Stimulated activated CD8-positive, alpha-beta memory T cell treated with anti-CD3 and anti-CD28 coated beads, Interleukin-4, amount 100 ng/mL, for 1 hour (primary cell): Measurements from ENCODE around the gene ZBTB20.

ENCODE experiments used
- DNase-seq, 2 donors: peaks; one replicate each; pipeline ENCODE4 v3.0.0-alpha.2; 2020; ENCODE audit warnings: low read depth in 2 of 2, low spot score in 1 of 2

Gene ZBTB20

GRCh38 chr3:114350690-114351089, 796.4 kb downstream of the ZBTB20 start:
- no peak for DNase-seq

- DNase-seq, result no peak
Measured at GRCh38 chr3:114350271-114350670, 796.8 kb downstream of the ZBTB20 start.

GRCh38 chr3:114344492-114344891, 802.6 kb downstream of the ZBTB20 start:
- DNase-seq, result no peak

- no peak for DNase-seq
Measured at GRCh38 chr3:114338651-114339357, 808.3 kb downstream of the ZBTB20 start.

GRCh38 chr3:114336857-114337256, 810.2 kb downstream of the ZBTB20 start:
- DNase-seq, result no peak

GRCh38 chr3:114336122-114336697, 810.9 kb downstream of the ZBTB20 start:
- no peak for DNase-seq

GRCh38 chr3:114333923-114334240, 813.2 kb downstream of the ZBTB20 start:
- DNase-seq, result no peak

GRCh38 chr3:114333180-114333922, 813.7 kb downstream of the ZBTB20 start:
- DNase-seq, result no peak

- DNase-seq, result no peak
Measured at GRCh38 chr3:114332342-114333179, 814.5 kb downstream of the ZBTB20 start.

GRCh38 chr3:114331710-114332109, 815.4 kb downstream of the ZBTB20 start:
- no peak for DNase-seq

GRCh38 chr3:114331007-114331406, 816.1 kb downstream of the ZBTB20 start:
- no peak for DNase-seq

GRCh38 chr3:114329823-114330222, 817.3 kb downstream of the ZBTB20 start:
- no peak for DNase-seq

GRCh38 chr3:114328345-114328744, 818.7 kb downstream of the ZBTB20 start:
- no peak for DNase-seq

GRCh38 chr3:114327665-114328064, 819.4 kb downstream of the ZBTB20 start:
- no peak for DNase-seq

- DNase-seq, result no peak
Measured at GRCh38 chr3:114323546-114324254, 823.4 kb downstream of the ZBTB20 start.

- DNase-seq, result no peak
Measured at GRCh38 chr3:114320246-114320645, 826.8 kb downstream of the ZBTB20 start.

- DNase-seq, result no peak
Measured at GRCh38 chr3:114319453-114319852, 827.6 kb downstream of the ZBTB20 start.

- no peak for DNase-seq
Measured at GRCh38 chr3:114318295-114318694, 828.8 kb downstream of the ZBTB20 start.

- DNase-seq, result no peak
Measured at GRCh38 chr3:114314282-114314681, 832.8 kb downstream of the ZBTB20 start.

GRCh38 chr3:114313426-114313825, 833.7 kb downstream of the ZBTB20 start:
- DNase-seq, result no peak

- DNase-seq, result no peak
Measured at GRCh38 chr3:114310695-114311094, 836.4 kb downstream of the ZBTB20 start.
